Activated CD4-positive, CD25-positive, alpha-beta regulatory T cell treated with anti-CD3 and anti-CD28 coated beads, Interleukin-2, amount 50 U/mL, for 72 hours (primary cell): ENCODE results near the gene IGF1R.

Source experiments
- DNase-seq: peaks from one replicate; pipeline ENCODE4 v3.0.0; 2021

IGF1R gene

DNA sequence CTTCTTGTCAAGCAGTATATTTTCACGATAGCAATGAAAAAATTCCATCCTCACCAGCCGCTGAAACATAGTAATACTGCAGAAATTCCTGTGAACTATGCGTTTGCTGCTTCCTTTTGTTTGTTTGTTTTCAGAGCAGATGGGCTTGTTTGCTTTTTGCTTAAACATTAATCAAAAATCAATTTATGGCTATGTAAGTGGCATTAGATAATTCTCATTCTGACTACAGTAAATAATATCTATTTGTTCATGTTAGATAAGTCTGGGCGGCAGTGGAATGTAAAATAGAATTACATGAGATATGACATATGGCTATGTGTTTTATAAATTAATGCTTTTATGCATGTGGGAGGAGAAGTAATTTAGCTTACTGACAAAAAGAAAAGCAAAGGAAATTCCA lies 195.5 kb downstream of the IGF1R start:
- DNase-seq: no peak

DNA sequence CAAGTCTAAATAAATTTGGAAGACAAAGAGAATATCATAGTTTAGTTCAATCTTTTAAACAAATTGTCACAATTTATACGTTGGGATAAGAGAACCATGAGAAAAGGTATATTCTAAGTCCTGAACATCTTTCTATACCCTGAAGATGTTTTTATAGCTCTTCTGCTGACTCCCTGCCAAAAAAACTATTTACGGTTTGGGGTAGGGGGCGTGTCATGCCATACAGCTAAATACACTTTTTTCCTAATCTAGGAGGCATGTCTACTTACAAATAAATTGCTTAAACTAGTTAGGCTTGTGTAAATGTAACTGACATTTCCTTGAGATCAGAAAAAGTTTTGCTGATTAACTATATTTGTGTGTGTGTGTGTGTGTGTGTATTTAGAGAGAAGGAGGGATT lies 195.9 kb downstream of the IGF1R start:
- no peak for DNase-seq

DNA sequence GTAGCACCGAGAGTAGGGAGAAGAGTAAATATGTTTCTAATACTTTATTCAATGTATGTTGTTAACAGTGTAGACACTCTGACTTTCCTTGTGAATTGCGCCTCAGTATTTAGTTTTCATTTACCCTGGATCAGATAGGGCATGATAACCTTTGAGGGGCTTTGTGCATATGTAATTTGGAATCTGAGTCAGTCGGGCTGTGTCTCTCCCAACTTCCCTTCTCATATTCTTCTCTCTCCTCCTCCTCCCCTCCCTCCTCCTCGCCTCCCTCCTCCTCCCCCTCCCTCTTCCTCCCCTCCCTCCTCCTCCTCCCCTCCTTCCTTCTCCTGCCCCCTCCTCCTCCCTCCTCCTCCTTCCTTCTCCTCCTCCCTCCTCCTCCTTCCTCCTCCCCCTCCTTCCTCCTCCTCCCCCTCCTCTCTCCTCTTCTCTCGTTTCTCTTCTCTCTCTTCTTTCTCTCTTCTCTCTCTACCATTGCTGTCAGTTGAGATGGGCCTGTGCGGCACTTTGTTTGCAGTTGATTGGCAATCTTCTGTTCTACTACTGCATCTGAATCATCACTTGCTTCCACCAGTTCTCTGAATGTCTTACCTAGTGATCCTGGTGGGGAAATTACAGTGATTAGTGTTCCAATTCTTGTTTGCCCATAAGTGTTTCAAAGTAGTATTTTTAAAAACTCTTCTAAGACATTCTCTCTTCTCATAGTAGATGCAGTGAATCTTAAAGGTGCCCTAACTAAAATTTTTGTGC lies 197.0 kb downstream of the IGF1R start:
- no peak for DNase-seq

DNA sequence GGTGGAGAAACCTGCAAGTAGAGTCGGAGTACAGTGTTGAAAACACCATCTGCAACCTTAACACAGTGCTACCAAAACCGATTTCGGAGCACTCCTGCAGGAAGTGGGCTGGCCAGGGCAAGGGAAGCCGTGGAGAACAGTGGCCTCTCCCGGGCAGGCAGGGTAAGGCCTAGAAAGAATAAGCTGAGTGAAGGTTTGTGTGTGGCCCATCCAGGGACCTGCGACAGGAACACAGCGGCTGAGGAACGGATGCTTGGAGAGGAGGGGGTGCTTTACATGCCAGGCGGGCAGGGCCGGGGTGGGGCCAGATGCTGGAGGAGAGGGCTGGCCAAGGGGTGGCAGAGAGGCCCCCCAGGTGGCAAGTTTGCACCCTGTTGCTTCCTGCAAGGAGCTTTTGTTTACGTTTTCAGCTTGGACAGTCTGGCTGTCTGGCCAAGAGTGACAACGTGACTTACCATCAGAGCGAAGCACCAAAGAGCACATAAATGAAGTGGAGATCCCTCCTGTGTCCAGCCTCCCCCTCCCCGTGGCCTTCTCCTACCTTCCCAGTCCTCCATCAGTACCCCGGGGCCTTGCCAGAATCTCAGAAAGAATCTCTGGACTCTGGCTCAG lies 202.7 kb downstream of the IGF1R start:
- DNase-seq: peak; percentile 57

DNA sequence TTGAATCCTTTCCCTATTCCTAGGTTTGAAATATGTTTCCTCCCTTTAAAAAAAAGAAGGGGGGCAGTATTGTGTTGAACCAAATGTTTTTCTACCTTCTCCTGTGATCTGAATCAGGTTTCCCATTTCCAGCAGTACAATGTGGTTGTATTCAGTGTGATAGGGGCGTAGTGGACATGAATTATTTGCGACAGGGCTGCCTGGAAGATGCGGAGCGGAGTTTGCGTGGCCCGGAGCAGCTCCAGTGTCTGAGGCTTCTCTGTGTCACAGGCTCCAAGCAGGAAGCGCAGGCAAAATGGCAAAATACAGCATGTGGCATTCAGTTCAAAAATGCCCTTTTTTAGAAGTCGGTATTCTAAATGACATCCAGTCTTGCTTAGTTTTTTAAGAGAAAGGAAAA lies 204.8 kb downstream of the IGF1R start:
- DNase-seq: peak; percentile 52

DNA sequence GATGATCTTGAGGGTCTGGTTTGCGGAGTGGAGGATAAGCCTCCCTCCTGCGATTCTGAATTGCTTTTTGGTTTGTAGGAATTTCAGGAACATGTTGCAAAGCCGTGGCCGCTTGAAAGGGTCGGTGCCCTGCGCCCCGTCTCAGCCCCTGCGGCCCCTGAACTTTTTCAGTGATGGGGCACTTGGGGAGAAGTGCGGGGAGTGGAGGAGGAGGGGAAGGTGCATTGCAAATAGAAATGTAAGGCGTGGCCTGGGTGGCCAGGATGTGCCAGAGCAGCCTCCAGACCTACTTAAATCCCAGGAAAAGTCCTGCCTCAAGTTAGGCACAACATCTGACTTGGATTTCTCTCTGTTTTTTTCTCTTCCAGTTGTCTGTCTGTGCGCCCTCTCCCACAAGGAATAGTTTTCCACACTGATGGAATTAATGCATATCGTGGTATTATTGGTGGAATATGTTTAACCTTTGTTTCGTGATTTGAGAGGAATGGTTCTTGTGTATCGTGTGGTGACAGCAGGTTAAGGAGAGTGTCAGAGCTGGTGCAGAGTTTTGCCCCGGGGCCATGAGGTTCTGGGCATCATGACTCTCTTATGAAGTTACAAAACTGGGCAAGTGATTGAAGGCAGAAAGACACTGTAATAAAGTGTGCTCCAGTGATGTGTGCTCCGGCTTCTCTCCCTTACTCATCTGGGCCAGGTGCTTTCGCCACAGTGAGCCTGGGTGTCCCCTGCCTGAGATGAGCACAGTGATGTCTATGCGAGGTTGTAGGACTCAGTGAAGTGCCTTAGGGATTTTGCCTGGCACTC lies 205.5 kb downstream of the IGF1R start:
- DNase-seq: no peak

DNA sequence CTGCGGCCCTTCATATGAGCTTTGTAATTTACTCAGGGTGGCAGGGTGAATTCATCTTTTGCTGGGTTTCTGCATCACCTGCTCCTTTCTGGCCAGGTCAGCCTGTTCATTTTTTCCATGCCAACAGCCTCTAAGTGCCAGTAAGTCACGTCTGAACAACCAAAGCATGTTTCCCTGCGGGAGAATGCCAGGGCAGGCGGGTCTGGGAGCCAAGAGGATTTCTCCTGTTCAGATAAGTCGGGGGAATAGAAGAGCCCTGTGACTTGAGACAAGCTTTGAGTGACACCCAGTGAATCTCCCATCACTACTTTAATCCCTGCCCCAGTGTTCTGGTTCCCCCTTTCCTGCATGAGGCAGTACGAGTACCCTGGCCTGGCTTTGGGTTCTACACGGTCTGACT lies 206.2 kb downstream of the IGF1R start:
- DNase-seq: no peak

DNA sequence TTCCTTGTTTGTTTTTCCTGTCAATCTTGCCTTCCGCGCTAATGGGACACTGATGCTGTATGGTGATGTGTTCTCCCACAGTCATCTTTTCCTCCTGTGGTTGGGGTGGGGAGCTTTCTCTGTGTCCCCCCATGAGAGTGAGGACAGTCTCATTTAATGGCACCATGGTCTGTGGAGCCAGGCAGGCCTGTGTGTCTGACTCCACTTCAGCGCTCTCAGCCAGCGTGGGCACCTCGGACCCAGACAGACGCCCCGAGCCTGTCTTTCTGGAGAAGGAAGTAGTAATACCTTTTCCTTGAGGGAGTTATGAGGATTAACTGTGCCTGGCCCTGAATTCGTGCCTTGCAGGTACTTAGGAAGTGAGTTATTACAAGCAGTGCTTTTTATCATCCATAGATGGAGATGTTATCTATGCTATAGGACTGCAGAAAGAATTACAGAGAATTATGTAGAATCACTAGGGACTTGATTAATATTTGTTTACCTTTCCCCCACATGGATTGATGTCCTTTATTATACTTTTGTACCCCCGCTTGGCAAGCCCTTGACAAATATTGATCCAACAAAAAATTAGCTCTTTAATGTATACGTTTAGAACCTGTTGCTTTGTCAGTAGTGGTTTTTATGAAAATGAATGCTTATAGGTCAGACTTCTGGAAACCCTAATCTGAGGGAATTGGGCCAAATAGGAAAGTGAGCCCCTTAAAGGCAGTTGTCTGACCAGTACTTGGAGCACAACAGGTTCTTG lies 206.9 kb downstream of the IGF1R start:
- DNase-seq: no peak

DNA sequence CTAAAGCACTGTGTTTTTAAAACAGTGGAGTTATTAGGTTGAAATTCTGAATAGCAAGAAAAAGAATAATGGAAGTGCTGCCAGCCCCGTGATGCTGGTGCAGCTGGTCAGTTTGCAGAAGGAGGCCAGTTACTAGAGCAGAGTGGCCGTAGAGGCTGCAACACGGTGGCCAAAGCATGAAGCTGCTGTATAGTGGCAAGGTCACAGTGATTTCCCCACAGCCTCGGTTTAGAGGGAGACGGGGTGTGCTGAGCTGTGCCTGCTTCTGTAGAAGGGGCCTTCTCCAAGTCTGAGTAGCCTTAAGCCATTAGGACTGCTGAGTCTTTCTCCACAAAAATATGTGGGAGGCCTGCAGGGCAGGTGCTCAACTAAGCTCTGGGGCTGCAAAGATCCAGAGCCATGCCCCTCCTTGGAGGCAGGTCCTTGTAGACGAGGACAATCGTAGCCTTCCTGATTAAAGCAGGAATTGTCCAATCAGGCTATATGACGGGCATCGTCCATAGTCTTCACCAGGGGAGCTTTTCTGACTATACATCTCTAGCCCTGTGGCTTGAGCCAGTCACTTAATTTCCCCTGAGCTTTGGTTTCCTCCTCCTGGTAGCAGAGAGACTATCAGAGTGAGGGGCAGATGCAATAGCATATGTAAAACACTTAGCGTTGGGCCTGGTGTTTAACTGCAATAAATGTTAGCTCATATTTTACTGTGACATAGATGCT lies 207.6 kb downstream of the IGF1R start:
- DNase-seq: no peak

DNA sequence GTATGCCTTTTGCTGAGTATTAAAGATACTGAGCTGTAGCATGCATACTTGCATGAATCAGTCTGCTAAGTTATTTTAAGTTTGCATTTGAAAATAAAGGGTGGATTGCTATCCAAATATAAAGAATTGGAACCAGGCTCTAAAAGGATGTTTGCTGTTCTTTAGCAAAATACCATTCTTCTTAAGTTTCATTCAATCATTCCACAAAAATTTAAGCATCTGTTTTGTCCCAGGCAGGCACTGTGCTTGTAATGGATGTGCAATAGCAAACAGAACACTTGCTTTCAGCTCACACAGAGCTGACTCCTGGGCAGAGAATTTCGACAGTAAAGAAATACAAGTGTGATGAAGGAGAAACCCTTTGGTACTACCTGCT lies 208.2 kb downstream of the IGF1R start:
- no peak for DNase-seq

DNA sequence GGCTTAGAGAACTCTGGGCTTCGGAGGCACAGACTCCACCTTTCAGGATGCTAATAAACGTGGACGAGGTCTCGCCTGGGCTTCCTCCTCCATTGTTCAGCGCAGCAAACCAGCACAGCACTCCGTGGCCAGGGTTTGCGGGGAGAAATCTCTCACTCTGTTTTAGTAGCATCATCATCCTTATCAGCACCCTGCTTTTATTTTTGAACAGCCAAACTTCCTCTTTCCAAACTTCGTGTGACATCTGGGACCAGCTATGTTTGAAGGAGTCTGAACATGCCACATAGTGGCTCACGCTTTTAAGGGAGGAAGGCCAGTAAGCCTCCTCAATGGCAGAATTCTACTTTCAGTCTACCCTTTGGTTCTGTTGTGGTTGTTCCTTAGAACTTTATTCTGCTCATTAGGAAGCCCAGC lies 210.3 kb downstream of the IGF1R start:
- no peak for DNase-seq

DNA sequence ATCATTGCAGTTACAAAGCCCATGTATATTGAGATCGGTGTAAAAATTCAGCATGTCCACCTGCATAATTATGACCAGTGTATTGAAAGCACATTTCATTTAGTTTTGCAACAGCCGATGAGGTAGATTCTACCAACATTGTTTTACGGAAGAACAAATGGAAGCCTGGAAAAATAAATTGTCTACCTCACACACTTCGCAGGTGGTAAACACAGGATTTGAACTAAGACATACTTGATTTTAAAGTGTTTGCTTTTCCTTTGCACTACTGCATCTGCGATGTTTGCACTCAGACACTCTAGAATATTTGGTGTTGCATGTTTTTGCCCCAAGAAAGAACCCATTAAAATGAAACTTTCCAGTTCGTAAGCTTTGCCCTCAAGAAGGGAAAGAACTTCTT lies 210.8 kb downstream of the IGF1R start:
- DNase-seq: no peak

DNA sequence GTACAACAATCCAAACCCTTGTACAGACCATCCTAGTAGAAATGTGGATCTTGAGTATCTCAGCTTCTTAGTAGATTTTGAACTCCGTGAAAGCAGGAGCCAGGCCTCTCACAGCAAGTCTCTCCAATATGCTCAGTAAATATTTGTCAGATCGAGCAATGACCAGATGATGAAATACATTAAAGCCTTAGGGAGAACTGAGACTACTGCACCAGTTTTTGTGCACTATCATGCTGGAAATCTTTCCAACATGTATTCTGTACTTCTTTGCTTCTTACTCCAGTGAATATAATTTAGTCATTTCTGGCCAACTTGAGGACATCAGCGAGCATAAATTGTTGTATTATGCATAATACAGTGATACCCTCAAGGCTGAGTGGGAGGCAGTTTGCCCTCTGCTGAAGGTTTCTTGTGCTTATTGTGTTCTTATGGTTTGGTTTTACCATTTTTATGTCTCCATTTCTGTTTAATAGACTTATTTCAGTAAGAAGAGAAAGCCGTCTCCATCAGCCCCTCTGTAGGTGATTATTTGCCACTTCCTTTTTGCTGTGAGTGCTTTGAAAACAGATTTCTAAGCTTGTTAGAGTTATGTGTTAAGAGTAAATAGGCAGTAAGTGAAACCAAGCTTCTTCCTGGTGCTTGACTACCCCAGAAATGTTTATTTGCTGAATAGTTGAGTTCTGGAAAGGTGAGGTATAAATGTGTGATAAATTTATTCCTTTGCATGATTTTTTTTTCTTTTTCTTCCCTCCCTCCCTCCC lies 212.1 kb downstream of the IGF1R start:
- no peak for DNase-seq

DNA sequence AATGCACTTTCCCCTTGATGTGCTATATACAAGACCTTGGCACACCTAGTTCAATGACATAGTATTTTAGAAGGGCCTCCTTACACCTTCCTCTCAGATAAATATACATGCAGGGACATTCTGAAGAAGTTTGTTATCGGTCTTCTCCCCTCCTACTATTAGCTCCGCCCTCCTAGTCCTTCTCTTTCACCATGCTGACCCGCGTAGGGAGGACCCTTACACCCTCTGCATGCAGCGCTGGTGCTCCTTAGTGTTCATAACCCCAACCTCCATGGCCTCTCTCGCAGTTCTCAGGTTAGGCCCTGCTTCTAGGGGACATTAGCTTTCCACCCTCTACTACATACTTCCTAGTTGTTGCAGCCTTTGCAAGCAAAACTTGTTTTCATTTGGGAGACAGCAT lies 212.8 kb downstream of the IGF1R start:
- DNase-seq: no peak

DNA sequence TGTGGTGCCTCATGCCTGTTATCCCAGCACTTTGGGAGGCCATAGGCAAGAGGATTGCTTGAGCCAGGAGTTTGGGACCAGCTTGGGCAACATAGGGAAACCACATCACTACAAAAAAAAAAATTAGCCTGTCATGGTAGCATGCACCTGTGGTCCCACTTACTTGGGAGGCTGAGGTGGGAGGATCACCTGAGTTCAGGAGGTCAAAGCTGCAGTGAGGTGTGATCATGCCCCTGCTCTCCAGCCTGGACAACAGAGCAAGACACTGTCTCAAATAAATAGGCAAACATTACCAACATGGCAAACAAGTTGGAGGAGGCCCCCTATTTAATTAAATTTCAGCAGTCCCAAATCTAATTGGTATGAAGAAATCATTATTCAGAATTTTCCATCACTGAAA lies 215.6 kb downstream of the IGF1R start:
- DNase-seq: no peak

DNA sequence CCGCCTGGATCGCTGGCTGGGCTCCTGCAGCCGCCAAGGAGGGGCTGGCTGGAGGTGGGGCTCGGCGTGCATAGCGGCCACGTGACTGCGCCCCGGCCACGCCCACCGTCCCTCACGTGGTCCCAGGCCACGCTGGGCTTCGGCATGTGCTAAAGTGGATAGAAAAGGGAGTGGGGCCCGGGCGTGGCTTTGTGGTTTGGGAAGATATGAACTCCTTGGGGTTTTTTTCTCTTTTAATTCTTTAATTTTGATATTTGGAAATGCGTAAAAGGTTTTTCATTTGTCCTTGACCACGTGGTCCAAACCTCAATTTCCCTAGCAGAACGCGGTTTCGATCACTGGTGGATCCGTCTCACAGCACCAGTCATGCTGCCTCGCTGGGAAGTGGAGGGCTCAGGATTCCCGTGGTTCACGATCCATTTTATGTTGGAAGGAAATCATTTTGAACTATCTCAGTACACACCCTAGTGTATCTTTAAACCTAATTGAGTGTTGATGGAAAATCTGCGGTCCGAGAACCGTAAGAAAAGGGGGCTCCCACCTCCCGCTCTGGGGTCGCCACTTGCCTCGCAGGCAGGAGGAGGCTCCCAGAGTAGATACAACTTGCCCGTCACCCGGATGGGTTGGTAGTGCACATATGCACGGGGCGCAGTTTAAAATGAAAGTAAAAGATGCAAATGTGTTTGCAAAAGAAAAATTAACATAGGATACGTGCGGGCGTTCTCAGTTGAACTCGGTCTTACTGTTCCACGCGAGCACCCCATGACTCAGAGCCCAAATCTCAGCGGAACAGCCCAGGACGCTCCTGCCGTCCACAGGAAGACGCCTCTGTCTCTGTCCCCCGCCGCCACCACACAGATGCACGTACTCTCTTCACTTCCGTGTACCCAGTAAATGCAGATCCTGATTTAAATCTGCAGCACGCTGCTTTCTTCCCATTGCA lies 217.3 kb downstream of the IGF1R start:
- DNase-seq: peak; percentile 75

DNA sequence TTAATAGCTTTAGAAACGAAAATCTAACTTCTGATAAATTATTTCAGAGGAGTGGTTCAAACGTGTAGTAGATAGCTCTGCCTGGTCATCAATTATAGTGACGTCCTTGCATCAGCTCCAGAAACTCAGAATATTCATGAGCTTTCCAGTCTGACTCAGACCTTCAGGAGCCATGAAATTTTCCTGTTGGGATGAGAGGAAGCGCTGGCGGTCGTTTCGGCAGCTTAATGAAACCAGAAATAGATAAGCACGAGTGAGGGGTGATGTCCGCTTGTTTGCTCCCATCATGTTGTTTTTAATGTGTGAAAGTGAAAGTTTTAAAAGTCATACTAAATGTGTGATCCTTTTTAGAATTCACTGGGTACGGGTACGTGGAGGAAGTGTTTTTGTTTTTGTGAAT lies 218.2 kb downstream of the IGF1R start:
- no peak for DNase-seq

DNA sequence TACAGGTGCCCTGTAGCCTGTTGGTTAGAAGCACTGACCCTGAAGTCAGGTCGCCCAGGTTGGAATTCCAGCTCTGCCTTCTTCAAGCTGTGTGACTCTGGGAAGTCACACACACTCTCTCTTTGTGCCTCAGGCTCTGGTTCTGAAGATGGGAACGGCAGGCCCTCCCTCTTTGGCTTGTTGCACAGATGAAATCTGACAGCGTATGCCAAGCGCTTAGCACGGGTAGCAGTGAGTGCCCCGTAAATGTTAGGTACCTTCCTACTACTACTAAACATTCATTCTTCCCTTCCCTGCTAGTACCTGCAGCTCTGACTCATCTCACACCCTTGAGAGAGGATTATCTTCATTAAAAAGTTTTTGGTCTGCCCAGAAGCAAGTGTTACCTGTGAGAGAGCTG lies 220.2 kb downstream of the IGF1R start:
- DNase-seq: no peak

DNA sequence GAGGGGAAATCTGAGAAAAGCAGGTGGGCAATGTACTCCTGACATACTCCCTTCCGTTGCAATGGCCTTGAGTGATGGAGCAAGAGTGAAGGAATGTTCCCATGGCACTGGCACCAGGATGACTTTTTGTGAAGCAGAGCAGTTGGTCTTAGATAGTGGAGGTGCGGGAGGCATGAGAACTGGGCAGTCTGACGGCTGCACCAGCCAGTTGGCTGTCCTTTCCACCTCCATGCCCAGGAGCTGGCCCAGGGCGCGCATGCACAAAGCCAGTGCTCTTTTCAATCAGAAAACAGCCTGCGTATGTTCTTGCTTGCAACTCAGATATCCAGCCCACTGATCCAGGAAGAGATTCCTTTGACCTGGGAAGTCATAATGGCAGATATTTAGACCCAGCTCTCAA lies 222.4 kb downstream of the IGF1R start:
- DNase-seq: no peak

DNA sequence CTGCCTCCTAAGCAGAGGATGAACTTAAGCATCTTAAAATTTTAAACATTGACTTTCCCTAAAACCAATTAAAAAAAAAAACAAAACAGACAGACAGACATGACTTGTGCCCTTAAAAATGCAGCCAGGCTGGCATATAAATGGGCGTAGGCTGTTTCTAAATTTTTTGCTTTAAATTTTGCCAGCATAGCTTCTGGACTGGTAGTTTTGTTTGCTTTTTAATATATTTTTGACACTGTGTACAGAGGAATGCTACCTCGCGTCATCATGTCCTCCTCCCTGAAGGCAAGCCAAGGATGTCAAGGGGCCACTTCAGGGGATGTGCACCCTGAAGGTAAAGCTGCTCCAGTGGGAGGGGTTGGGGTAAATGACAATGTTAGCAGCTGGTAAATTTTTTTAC lies 224.4 kb downstream of the IGF1R start:
- no peak for DNase-seq
